Measurements from ENCODE around the gene MS4A10. TPM values are rescaled to one million over a fixed set of nuclear protein-coding genes. Genes with fewer than 3 reads are reported as not detected.

MS4A10 gene
- total and polyA plus RNA-seq, 10 of the 15 experiments (the other 5 are each of a cell fraction or from before 2014, with no cell fraction given), result not detected

DNA sequence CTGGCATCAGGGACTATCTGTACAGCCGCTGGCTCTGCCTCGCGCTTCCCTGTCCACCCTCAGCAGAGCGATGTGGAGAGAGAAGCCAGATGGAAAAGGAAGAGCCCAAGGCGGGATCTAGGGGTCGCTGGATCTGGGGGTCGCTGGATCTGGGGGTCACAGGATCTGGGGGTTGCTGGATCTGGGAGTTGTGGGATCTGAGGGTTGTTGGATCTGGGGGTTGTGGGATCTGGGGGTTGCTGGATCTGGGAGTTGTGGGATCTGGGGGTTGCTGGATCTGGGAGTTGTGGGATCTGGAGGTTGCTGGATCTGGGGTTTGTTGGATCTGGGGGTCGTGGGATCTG lies 2.0 kb upstream of the MS4A10 start:
- intact Hi-C loops (cut with micrococcal nuclease; ENCODE audit: unreplicated experiment), result no loop called here
- no peaks in the 10 kb centered on the region for H3K79me2 ChIP-seq (ENCODE audit: control insufficient read depth, insufficient read depth, low read length)
- RAD21 ChIA-PET (ENCODE audit: unreplicated experiment), result no interaction called here
- no peak overlapping the region for H3K9ac ChIP-seq (ENCODE audit: control insufficient read depth, insufficient read depth, low read length)
- H3K4me1 ChIP-seq (ENCODE audit: control insufficient read depth, insufficient read depth, low read length), result peaks cover 7% of the 10 kb centered on the region
- no peak overlapping the region for H3K27ac ChIP-seq (ENCODE audit: control insufficient read depth, insufficient read depth)
- no peak overlapping the region for H3K4me2 ChIP-seq (ENCODE audit: control insufficient read depth, insufficient read depth)
- POLR2A ChIA-PET, result no interaction called here
- in situ Hi-C loops (cut with MboI), result no loop called here
- SMC1A ChIA-PET (ENCODE audit: uncharacterized antibody, unreplicated experiment), result interaction anchor here (1.1 kb wide), 1 partner anchor 39 kb away, joined by 3 read pairs; no protein-coding TSS in a partner anchor
- no peaks in the 10 kb centered on the region for H3K27me3 ChIP-seq (replicated peaks in 1 of 2; ENCODE audit: control insufficient read depth in 2 of 2, insufficient read depth in 2 of 2, low read length in 1 of 2)
- no peak for TF ChIP-seq STAT1 (conservative IDR thresholded peaks at IDR 0.05)
- no peak for TF ChIP-seq SIX5 (IDR thresholded peaks at IDR 0.05; ENCODE audit: low read depth, low read length, severe bottlenecking)
- TF ChIP-seq IRF4 (IDR thresholded peaks at IDR 0.05; ENCODE audit: low read depth, low read length), result no peak
- no peak for TF ChIP-seq EP300 (IDR thresholded peaks at IDR 0.05; ENCODE audit: borderline replicate concordance in 1 of 2, control insufficient read depth in 1 of 2, low read depth in 2 of 2, low read length in 2 of 2)
- no peak for TF ChIP-seq IKZF1 (conservative IDR thresholded peaks at IDR 0.05)
- TF ChIP-seq EGR1 (IDR thresholded peaks at IDR 0.05; ENCODE audit: borderline replicate concordance in 1 of 2, low read depth in 2 of 2, low read length in 2 of 2), result no peak
- TF ChIP-seq, protein P1, sequence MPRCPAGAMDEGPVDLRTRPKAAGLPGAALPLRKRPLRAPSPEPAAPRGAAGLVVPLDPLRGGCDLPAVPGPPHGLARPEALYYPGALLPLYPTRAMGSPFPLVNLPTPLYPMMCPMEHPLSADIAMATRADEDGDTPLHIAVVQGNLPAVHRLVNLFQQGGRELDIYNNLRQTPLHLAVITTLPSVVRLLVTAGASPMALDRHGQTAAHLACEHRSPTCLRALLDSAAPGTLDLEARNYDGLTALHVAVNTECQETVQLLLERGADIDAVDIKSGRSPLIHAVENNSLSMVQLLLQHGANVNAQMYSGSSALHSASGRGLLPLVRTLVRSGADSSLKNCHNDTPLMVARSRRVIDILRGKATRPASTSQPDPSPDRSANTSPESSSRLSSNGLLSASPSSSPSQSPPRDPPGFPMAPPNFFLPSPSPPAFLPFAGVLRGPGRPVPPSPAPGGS (IDR thresholded peaks at IDR 0.05; ENCODE audit: borderline replicate concordance, insufficient read depth, low read depth, low read length, poor library complexity, severe bottlenecking), result no peak
- no peak for TF ChIP-seq CBX5 (IDR thresholded peaks at IDR 0.05; ENCODE audit: low read depth)
- TF ChIP-seq, protein P2, sequence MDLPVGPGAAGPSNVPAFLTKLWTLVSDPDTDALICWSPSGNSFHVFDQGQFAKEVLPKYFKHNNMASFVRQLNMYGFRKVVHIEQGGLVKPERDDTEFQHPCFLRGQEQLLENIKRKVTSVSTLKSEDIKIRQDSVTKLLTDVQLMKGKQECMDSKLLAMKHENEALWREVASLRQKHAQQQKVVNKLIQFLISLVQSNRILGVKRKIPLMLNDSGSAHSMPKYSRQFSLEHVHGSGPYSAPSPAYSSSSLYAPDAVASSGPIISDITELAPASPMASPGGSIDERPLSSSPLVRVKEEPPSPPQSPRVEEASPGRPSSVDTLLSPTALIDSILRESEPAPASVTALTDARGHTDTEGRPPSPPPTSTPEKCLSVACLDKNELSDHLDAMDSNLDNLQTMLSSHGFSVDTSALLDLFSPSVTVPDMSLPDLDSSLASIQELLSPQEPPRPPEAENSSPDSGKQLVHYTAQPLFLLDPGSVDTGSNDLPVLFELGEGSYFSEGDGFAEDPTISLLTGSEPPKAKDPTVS (IDR thresholded peaks at IDR 0.05; ENCODE audit: low read depth, low read length), result no peak
- TF ChIP-seq DPF2 (IDR thresholded peaks at IDR 0.05), result no peak
- TF ChIP-seq, protein P3, sequence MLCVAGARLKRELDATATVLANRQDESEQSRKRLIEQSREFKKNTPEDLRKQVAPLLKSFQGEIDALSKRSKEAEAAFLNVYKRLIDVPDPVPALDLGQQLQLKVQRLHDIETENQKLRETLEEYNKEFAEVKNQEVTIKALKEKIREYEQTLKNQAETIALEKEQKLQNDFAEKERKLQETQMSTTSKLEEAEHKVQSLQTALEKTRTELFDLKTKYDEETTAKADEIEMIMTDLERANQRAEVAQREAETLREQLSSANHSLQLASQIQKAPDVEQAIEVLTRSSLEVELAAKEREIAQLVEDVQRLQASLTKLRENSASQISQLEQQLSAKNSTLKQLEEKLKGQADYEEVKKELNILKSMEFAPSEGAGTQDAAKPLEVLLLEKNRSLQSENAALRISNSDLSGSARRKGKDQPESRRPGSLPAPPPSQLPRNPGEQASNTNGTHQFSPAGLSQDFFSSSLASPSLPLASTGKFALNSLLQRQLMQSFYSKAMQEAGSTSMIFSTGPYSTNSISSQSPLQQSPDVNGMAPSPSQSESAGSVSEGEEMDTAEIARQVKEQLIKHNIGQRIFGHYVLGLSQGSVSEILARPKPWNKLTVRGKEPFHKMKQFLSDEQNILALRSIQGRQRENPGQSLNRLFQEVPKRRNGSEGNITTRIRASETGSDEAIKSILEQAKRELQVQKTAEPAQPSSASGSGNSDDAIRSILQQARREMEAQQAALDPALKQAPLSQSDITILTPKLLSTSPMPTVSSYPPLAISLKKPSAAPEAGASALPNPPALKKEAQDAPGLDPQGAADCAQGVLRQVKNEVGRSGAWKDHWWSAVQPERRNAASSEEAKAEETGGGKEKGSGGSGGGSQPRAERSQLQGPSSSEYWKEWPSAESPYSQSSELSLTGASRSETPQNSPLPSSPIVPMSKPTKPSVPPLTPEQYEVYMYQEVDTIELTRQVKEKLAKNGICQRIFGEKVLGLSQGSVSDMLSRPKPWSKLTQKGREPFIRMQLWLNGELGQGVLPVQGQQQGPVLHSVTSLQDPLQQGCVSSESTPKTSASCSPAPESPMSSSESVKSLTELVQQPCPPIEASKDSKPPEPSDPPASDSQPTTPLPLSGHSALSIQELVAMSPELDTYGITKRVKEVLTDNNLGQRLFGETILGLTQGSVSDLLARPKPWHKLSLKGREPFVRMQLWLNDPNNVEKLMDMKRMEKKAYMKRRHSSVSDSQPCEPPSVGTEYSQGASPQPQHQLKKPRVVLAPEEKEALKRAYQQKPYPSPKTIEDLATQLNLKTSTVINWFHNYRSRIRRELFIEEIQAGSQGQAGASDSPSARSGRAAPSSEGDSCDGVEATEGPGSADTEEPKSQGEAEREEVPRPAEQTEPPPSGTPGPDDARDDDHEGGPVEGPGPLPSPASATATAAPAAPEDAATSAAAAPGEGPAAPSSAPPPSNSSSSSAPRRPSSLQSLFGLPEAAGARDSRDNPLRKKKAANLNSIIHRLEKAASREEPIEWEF (IDR thresholded peaks at IDR 0.05; ENCODE audit: insufficient replicate concordance, low read depth, low read length), result no peak
- no peak for TF ChIP-seq NFXL1 (IDR thresholded peaks at IDR 0.05; ENCODE audit: borderline replicate concordance)
- no peak for DNase-seq (ENCODE audit: low read depth, low spot score)
- ATAC-seq, result no peak
- no TSS peak for BruUV-seq (replicated peaks)
- 69% methylated on average over 7 of the region's 8 CpGs for WGBS (ENCODE audit: insufficient coverage, insufficient replicate concordance, low lambda C conversion rate, missing lambda C conversion rate)
- no peaks in the 10 kb centered on the region for H4K20me1 ChIP-seq (ENCODE audit: control insufficient read depth, insufficient read depth)
- H3K4me3 ChIP-seq, result no peak overlapping the region
- no peaks in the 10 kb centered on the region for H3K9me3 ChIP-seq (replicated peaks; ENCODE audit: control insufficient read depth, insufficient read depth, low read length)
- CTCF ChIA-PET, result interaction anchor here (2.2 to 9.3 kb wide), 2 partner anchors 18 to 105 kb away, joined by 5 to 184 read pairs; no protein-coding TSS in a partner anchor
- H2AFZ ChIP-seq (ENCODE audit: control insufficient read depth, low read depth, low read length), result no peak overlapping the region
- FAIRE-seq, result no peak
- no peaks in the 10 kb centered on the region for H3K36me3 ChIP-seq (ENCODE audit: control insufficient read depth in 2 of 2, insufficient read depth in 2 of 2, low read length in 1 of 2)
